HG03571 (cell line): Measurements from ENCODE around the gene ZNRD2.
"Not testable (repeated sequence)": the region's sequence is repeated elsewhere in the genome, so short reads cannot be mapped to it uniquely, and the experiment has no call there.

Experiments
- ATAC-seq: cut with Tn5 transposase; IDR thresholded peaks from one replicate; pipeline ENCODE4 v1.9.1; 2021; ENCODE audit not compliant: unreplicated experiment

ZNRD2 gene

DNA sequence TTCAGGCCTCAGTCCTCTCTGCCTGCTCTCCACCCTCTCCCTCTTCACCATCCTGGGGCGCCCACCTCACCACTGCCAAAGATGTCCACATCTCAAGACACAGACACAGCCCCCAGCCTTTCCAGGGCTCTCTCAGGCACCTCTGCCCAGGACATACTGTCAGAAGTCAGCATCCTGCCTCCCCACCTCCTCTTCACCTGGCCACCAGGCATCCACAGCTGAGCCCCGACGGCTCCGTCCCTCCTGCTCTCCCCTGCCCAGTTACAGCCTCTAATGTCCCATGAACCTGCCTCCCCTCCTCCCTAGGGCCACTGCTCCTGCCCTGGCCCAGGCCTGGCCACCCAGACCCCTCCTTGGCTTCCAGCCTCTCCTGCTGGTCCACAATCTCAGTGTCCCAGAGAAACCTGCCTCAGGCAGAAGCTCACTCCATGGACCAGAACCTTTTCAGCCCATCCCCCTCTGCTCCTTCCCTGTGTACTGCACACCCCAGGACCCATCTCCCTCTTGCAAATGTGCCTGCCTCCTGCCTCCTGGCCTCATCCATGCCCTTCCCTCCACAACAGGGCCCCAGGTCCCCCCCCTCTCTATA lies 15.3 kb upstream of the ZNRD2 start:
- no peak for ATAC-seq

DNA sequence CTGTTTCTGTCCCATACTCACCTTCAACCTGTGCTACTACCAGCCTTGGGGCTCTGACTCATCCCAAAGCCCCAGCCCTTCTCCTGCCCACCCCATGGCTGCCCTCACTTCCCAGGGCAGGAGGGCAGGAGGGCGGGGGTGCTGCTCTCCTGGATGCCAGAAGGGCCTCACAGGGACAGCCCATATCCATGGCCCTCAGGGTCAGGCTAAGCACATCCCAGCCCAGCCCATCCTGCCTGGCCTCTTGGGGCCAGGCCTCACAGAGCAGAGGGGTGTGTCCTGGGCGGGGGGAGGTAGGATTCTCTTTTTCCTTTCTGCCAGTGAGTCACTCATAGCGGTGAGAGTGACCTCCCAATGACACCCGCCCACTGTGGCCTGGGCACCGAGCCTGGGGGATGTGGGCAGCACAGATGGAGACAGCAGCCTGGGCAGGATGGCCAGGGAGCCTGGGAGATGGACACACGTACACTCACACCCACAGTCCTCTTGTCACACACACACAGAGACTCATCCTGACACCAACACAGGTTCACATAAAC lies 14.5 kb upstream of the ZNRD2 start:
- ATAC-seq = no peak

DNA sequence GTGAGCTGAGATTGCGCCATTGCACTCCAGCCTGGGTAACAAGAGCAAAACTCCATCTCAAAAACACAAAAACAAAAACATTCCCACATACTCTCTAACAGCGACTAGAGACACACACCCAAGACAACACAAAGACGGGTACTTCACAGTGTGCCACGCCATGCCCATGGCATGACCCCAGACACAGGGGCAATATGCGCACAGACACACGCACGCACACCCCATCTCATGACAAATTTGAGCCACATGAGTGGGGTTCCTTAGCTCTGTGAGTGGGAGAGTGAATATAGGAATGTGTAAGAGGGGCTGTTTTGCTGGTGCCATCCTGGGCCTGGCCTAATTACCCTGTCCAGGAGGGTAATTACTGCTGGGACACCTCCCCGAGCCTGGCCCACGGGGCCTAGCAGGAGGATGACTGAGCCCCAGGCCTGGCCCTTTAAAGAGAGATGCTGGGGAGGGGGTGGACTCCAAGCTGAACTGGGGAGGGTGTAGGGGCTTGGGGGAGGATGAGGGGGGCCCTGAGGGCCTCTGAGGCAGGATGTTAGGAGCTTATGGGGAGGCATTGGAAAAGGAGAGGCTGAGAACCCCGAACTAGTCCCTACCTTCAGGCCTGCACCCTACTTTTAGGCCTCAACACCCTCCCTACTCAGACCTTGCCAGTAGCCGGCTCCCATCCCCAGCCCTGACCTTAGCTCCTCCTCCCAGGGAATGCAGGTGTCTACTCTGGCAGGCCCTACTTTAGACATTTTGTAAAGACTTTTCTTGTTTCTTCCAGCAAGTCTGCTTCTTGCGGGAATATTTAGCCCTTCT lies 13.6 kb upstream of the ZNRD2 start:
- no peak for ATAC-seq

DNA sequence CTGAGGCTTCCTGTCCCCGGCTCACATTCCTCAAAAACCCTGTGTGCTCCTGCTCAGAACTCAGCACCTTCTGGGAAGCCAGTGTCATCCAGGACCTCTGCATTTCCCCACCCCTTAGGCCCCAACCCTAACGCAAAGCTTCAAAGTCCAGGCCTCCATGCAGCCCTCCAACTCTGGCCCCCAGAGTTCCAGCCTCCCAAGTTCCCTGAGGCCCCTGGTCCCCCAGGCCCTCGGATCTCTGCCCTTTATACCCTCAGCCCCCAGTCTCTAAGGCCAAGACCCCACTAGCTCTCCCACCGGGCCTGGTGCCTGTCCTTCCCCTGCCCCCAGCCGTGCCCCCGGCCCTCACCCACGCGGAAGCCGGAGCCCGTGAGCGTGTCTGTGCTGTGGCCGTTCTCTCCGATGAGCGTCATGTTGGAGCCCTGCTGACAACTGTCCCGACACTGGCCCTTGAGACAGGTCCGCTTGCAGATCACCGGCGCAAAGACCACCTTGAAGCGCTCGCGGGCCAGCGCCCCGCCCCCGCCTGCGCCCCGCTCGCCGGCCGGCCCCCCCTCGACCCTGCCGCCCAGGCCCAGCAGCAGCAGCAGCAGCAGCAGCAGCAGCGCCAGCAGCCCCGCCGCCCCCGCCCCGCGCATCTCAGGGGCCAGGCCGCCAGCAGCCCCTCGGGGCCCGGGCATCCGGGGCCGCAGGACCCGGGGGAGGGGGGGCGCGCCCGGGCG lies 12.8 kb upstream of the ZNRD2 start:
- ATAC-seq = no peak

DNA sequence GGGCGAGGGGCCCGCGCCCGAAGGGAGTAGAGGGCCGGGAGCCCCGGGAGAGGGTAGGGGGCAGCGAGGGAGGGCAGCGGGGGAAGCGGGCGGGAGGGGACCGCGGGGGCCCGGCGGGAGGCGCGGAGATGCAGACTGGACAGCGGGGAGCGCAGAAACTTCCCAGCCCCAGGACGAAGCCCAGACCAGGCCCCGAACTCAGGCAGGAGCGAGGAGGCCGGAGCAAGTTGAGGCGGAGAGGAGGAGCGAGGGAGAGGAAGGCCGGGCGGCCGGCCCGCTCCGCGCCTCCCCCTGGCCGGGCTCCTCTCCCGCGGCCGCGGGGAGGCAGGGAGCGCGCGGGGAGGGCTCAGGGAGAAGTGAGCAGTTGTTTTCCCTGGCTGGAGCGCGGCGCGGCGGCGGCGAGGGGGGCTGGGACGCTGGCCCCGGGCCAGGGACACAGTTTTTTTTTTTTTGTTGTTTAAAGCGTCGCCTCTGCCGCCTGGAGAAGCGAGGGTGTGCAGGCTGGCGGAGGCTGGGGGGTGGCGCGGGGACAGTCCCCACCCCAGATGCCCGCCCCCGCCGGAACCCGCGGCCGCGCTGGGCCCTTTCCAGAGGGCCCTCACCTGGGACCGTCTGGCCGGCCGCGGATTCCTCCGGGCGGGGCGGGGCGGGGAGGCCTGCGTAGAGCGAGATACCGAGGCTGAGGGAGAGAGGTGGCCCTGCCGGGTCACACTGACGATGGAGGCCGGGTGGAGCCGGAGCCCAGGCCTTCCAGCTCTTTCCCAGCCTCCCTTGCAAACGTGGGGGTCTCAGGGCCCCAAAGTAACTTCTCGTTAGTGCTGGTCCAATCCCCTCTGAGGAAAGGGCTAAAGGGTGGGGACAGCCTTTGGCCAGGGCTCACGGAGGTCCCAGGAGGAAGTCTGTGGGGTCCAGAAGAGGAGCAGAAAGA lies 12.0 kb upstream of the ZNRD2 start, which contains the start of gene LTBP3:
Gene LTBP3, minus strand, starts transcription at position 358 of the 928 bp plus-strand sequence. CDS start 400 bp downstream, outside the sequence.
- ATAC-seq = no peak

DNA sequence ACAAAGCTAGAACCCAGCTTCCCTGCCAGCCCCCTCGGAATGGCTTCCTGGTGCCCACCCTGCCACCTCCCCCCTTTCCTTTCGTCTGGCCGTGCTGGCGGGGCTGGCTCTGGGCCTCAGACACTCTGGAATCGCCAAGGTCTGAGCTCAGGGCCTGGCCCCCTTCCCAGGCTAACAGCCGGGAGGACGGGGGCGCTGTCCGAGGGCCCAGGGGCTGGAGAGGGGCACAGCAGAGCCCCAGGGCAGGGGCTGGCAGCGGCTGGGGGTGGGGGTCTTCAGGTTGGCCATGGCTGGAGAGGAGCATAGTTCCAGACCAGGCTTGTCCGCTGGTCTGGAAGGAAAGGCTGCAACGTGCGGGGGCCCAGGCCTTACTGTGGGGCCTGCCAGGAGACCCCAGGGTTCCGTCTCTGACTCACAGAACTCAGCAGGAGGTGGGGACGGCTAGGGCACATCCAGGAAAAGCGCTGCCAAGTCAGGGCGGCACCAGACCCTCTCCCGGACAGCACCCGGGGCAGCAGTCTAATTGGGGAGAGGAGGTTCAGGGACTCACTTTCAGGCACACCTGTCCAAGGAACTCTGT lies 11.3 kb upstream of the ZNRD2 start:
- no peak for ATAC-seq

DNA sequence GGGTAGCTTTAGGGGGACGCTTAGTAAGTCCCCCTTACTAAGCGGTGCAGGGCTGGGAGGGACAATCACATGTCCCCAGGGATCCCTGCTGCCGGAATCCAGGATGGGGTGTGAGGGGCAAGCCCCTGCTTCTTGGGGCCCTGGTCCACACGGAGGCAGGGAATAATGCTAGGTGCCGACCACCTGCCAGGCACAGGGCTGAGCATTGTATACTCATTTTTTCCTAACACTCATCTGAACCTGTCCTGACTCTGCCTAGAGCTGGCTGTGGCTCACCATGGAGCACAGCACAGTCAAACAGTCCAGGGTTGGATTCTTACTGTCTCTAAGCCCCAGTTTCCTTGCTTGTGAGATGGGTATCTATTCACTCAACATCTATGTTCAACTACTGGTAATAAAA lies 10.7 kb upstream of the ZNRD2 start:
- no peak for ATAC-seq

DNA sequence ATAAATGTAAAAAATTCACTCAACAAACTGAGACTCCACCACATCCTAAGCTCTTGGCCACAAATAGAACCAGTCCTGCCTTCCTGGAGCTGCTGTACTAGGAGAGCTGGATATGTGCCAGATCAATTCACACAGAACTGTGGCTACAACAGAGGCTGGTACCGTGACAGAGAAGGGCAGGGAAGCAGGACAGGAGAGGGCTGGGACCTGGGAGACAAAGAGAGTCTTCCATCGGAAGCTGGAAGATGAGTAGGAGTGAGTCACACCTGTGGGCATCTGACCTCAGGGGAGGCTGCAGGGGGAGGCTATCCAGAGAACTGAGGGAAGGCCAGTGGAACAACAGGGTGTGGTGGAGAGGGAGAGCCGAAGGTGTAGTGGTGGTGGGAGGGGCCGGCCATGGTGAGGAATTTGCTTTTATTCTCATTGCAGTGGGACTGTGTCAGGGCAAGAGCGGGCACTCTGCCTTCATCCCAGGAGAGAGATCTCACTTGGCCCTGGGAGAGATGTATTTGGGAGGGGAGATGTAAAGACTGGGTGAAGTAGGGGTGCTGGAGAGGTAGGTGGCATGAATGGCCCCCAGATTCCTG lies 10.2 kb upstream of the ZNRD2 start:
- no peak for ATAC-seq

DNA sequence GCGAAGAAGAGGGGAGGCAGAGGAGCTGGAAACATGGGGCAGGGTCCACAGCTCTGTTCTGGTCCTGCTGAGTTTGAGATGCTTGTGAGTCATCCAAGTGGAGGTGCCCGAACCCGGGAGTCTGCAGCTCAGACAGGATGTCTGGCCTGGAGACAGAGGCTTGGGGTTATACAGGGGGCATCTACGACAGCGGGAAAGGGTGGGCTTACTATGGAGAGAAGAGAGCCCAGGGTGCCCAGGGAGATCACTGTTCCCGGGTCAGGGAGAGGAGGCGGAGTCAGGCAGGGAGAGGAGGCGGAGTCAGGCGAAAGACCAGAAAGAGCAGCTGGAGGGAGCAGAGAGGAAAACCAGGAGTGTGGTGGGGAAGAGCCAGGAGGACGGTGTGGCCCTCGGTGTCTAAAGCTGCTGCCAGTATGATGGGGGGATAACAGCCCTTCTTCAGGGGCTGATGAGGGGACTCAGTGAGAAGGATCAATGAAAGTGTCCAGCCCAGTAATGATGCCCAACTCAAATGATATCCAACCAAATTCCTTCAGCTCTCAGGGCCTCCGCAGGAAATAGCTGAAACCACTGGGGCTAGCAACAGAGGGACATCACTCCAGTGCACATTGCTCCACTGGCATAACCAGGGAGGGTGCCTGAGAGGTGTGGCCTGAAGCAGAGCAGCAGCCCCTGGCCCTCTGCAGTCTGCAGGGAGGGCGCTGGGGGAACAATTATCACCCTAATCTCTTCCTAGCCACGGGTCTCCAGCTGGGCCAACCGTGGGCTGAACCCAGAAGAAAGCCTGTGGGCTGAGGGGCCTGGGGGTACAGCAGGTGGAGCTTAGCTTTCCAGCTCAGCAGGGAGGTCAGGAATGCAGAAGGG lies 9.5 kb upstream of the ZNRD2 start:
- no peak for ATAC-seq

DNA sequence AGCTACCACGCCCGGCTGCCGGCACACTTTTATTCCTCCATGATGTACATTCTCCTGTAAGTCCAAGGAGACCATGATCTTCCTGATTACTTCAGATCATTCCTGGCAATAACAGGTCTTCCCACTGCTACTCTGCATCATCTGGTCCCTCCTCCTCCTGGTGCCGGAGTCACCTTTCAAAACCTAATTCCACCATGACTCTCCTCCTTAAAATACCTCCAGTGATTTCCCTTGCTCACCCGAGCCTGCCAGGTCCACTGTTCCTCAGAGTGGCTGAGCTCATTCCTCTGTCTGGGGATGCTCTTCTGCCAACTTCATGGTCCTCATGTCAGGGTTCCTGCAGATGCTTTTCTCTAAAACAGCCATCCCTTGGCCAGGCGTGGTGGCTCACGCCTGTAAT lies 8.3 kb upstream of the ZNRD2 start:
- ATAC-seq = no peak

DNA sequence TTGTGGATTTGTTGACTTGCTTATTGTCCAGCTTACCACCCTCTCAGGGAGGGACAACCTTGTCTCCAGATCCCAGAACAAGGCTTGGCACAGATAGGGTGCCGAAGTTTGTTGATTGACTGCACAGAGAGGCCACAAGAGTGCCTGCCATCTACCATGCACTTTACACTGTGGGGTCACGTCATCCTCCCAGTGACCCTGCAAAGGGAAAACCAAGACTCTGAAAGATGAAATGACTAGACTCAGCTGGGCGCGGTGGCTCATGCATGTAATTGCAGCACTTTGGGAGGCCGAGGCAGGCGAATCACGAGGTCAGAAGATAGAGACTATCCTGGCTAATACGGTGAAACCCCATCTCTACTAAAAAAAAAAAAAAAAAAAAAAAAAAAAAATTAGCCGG lies 7.5 kb upstream of the ZNRD2 start:
- ATAC-seq = no peak

DNA sequence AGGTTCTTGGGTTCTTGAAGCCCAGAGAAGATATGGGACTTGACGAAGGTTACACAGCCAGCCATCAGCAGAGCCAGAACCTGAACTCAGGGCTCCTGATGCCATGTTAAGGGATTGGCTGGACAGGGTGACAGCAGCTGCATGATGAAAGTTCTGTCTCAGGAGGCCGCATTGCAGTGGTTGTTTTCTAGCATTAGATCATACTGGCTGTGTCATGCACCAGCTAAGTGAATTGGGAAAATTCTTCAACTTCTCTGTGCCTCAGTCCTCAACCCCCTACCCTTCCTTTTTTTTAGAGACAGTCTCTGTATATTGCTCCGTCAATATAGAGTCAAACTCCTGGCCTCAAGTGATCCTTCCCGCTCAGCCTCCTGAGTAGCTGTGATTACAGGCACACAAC lies 6.7 kb upstream of the ZNRD2 start:
- no peak for ATAC-seq

DNA sequence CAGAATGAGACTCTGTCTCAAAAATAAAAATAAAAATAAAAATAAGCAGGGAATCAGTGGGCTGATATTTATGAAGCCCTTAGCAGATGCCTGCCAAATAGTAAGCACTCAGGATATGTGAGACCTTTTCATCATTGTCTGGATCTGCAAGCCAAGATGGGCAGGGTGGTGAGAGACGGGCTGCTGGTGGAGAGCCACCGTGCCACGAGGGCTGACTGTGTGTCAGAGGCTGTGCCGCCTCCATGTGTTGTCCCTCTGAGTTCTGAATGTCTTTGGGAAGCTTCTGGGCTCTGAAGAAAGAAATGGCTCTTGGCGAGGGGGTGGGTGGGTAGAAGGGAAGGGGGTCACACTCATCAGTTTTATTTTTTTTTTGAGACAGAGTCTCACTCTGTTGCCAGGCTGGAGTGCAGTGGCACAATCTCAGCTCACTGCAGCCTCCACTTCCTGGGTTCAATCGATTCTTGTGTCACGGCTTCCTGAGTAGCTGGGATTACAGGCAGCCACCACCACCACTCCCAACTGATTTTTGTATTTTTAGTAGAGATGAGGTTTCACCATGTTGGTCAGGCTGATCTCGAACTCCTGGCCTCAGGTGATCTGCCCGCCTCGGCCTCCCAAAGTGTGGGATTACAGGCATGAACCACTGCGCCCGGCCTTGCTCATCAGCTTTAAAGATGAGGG lies 5.3 kb upstream of the ZNRD2 start:
- ATAC-seq = not testable (repeated sequence)

DNA sequence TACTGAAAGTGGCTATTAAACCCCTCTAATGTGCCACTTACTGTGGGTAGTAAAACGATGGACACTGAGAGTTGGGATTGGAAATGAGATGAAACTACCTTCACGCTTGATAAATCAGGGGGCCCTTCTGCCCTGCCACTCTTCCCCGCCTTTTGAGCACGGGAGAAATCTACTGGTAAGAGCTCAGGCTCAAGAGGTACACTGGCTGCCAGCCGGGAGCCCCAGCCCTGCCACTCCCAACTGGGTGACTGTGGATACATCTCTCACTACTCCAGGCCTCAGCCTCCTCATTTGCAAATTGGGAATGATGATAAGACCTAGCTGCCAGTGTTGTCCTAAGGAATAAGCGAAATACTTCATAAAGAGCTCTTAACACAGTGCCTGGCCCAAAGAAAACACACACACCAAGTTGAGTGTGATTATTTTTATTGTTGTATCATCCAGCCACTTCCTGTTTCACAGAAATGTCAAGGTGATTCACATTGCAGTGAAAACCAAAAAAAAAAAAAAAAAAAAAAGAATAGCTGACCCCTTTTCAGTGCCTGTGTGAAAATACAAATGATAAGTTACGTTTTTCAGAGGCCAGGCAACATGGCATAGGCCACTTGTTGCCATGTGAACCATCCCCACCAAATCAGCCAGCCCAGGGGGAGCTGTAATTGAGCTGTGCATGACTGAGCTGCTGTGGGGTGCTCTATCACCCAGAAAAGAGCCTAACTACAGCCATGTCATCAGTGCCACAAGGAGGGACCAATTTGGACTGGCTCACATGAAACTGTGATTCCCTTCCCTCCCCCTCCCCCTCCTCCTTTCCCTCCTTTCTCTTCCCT lies 4.4 kb upstream of the ZNRD2 start:
- no peak for ATAC-seq

DNA sequence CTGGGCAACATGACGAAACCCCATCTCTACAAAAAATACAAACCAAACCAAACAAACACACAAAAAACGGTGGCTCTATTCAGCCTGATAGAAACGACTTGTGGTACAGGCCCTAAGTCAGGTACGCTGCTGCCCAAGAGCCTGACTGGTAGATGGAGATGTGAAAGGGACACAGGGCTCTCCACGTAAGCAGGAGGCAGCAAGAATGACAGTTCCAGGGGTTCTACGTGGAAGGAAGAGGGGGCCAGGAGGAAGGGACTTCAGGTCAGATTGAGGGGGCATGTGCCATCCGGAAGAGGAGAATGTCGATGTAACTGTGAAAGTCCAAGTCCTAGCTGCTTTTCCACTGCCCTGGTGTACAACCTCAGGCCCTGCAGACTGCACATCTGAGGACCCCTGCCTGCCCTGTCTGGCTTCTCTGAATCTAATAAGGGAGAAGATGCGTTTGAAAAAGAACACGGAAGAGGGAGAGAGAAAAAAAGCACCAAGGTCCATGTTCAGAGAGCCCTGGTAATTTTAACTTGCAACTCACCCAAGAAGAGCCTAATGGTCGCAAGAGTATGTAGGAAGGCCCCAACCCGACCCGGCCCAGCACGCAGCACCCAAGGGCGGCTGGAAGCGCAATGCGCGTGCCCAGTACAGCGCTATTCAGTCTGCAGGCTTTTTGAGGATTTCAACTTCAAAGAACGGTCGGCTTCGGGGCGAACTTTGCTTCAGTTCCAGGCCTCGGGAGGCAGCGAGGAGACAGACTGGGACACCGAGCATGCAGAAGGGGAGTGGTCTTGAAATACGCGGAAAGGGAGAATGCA lies 909 bp upstream of the ZNRD2 start:
- ATAC-seq = no peak

DNA sequence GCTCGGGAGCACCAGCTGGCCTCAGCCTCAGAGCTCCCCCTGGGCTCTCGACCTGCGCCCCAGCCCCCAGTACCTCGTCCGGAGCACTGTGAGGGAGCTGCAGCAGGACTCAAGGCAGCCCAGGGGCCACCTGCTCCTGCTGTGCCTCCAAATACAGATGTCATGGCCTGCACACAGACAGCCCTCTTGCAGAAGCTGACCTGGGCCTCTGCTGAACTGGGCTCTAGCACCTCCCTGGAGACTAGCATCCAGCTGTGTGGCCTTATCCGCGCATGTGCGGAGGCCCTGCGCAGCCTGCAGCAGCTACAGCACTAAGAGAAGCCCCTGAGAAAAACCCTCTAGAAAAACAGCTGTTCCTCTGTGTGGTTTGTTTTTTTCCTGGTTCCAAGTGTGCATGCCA lies 1.1 kb downstream of the ZNRD2 start:
- ATAC-seq = no peak

DNA sequence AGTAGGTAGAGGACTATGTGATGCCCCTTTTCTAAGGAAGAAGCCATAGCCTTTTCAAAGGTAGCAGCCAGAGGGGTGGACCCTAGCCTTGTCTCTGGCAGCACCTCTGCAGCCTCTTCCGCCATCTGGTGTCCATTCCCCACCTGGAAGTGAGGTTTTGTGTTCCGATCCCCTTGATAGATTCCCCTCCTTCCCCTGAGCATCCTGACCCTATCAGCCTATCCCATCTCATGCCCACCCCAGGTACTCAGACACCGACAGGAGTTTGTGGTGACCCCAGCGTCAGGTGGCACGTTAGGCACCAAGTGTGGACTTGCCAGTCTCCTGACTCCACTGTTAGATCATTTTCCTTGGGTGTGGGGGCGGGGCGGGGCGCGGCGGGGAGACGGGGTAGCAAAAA lies 1.7 kb downstream of the ZNRD2 start:
- ATAC-seq = no peak
